SW 1271 (cell line): ENCODE results near the gene OR52B2.
"Not testable (repeated sequence)": the region's sequence is repeated elsewhere in the genome, so short reads cannot be mapped to it uniquely, and the experiment has no call there.

ENCODE experiments used
- DNase-seq, 2 experiments: peaks; one replicate each; lab custom pipeline; 2025; lab: John Stamatoyannopoulos, UW

Gene OR52B2

DNA sequence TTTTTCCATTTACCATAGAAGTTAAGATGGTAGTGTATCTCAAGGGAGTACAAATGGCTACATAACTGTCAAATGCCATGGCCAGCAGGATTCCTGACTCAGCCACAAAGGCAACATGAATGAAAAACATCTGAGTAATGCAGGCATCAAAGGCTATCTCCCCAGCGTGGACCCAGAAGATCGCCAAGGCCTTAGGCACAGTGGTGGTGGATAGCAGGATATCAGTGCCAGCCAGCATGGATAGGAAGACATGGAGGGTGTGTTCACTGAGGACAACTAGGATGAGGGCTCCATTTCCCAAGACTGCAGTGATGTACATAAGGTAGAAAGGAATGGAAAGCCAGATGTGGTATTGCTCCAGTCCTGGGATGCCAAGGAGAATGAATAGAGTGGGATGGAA, 18.0 kb downstream of the OR52B2 start:
- DNase-seq, result no peak

DNA sequence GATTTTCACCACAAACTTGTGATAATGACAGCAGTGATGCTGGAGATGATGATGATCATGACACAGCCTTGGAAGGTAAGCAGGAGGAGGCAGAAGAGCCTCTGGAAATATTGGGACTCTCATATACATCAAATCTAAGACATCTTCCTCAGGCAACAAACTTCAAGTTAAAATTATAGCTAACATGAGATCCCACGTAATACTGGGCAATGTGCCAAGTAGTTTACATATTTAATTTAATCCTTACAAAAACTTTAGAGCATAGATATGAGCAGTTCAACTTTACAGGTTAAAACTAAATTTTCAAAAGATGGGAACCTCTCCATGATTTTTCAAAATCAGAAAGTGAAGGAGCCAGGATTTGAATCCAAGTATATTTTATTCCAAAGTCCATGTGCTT, 19.0 kb downstream of the OR52B2 start:
- no peak for DNase-seq

DNA sequence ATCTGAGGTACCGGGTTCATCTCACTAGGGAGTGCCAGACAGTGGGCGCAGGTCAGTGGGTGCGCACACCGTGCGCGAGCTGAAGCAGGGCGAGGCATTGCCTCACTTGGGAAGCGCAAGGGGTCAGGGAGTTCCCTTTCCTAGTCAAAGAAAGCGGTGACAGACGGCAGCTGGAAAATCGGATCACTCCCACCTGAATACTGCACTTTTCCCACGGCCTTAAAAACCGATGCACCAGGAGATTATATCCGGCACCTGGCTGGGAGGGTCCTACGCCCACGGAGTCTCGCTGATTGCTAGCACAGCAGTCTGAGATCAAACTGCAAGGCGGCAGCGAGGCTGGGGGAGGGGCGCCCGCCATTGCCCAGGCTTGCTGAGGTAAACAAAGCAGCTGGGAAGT, 26.4 kb downstream of the OR52B2 start:
- not testable (repeated sequence) for DNase-seq

DNA sequence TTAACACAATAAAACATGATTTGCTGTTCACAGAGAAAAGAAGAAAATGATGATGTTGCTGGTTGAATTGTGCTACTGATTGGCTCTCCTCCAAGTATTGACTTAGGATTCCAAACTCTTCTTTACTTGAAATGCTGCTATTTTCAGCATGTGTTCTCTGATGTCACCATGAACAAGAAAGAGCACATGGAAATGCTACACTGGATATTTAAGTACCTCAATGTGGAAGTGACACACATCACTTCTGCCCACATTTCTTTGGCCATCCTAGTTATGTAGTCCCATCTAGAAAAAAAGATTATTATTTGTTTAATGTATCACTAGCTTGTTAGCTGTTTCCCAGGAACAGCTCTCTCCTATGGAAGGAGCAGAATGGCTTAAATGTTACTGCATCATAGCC, 27.2 kb downstream of the OR52B2 start:
- DNase-seq, result no peak

DNA sequence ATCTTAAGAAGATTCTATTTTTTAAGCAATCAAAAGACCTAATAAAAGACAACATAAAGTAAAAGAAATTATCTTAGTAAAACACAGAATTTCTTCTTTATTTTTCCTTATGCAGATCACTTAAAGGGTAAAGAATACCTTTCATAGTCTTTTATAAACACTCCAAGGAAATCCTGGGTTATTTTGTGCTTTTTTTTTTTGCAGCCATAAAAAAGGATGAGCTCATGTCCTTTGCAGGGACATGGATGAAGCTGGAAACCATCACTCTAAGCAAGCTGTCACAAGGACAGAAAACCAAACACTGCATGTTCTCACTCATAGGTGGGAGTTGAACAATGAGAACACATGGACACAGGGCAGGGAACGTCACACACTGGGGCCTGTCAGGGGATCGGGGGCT, 34.2 kb downstream of the OR52B2 start:
- not testable (repeated sequence) for DNase-seq

DNA sequence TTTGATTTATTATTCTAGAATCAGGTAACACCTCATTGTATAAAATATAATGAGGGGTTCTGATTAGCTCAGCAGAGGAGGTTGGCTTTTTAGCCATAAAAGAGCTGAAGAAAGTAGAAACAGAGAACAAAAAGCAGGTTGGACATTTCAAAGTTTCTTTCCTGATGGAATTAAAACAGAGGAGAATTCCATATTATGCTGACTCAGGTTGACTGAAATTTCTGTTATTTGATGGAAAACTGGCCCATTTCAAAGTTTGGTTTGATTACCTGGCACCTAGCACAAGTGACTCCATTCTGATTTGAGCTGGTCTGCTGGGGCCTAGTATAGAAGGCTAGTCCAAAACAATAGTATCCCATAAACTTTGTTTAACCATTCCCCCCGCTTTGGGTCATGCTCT, 37.7 kb downstream of the OR52B2 start:
- no peak for DNase-seq

DNA sequence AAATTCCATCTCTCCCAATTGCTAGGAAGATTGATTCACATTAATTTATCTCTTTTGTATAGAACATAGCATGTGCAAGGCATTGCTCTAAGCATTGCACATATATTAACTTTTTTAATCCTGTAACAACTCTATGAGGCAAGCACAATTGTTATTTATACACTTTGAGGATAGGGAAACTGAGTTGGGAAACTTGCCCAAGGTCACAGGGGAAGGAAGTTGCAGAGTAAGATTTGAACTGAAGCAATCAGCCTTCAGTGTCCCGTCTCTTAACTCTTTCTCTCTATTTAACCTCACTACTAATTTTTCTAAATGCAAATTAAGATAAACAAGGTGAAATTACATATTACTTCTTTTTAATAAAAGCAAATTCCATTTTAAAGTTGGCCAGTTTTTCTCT, 40.5 kb downstream of the OR52B2 start:
- DNase-seq, result no peak

DNA sequence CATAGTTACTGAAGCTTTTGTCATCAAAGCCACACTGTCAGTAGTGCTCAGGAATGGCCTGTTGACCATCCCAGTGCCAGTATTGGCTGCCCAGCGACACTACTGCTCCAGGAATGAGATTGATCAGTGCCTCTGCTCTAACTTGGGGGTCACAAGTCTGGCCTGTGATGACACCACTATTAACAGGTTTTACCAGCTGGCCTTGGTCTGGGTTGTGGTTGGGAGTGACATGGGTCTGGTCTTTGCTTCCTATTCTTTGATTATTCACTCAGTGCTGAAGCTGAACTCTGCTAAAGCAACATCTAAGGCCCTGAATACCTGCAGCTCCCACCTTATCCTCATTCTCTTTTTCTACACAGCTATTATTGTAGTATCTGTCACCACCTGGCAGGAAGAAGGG, 41.1 kb downstream of the OR52B2 start:
- DNase-seq, result no peak

DNA sequence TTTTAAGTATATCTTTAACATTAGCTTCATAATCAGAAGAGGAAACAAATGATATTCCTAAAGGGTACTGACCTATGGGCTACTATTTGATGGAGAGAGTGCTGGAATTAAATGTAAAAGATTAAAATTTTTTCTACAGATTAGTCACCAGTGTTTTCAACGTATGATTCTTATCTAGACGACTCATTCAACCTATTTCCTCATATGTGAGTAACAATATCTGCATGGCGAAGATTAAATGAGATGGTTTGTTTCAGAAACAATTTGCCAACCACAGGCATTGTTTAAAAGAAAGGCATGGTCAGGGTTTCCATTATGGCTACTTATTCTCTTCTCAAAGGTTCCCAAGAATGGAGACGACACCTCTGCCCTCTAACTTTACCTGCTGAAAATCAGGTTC, 42.2 kb downstream of the OR52B2 start:
- no peak for DNase-seq

DNA sequence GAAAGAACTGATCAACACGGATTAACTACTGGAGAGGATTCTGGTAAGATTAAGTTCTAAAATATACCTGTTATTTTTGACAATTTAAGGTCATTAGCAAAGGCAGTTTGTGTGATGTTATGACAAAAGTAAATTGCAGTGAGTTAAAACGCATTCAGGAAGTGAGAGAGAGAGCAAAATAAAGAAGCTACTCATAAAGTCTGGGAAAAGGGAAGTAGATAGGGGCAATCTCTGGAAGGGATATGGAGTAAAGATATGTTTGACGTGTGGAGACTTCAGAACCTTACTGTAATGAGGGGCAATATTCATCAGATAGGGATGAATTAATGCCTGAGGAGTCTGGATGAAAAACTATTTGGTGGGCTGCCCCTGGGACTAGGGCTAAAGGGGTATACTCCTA, 45.9 kb downstream of the OR52B2 start:
- no peak for DNase-seq
